Neural cell (in vitro differentiated cells): ENCODE results near the gene NR5A1.

Experiments used
- CTCF ChIP-seq: fragments of 450-650 bp; IDR thresholded peaks from 2 replicates; pipeline ENCODE4 v1.5.1; 2014; ENCODE audit warnings: antibody characterized with exemption, mild to moderate bottlenecking, moderate library complexity; ENCODE audit not compliant: poor library complexity, severe bottlenecking
- EP300 ChIP-seq: fragments of 450-650 bp; conservative IDR thresholded peaks from 2 replicates; pipeline ENCODE4 v1.6.1; 2014; ENCODE audit warnings: antibody characterized with exemption, mild to moderate bottlenecking, moderate library complexity; ENCODE audit not compliant: poor library complexity, severe bottlenecking
- EZH2 ChIP-seq: fragments of 200-600, 300-800 bp; shearing (Covaris generic), sonication (generic); IDR thresholded peaks from 2 replicates; pipeline ENCODE4 v1.6.1; 2014; ENCODE audit warnings: antibody characterized with exemption, low read length, borderline replicate concordance, mild to moderate bottlenecking; ENCODE audit not compliant: insufficient read depth, poor library complexity, severe bottlenecking
- POLR2AphosphoS5 ChIP-seq: IDR thresholded peaks from 2 replicates; pipeline ENCODE4 v1.6.1; 2012
- RAD21 ChIP-seq: fragments of 450-650 bp; conservative IDR thresholded peaks from 2 replicates; pipeline ENCODE4 v1.6.1; 2014; ENCODE audit warnings: antibody characterized with exemption, mild to moderate bottlenecking, moderate library complexity
- SMC3 ChIP-seq: fragments of 450-650 bp; conservative IDR thresholded peaks from 2 replicates; pipeline ENCODE4 v1.6.1; 2014; ENCODE audit warnings: antibody characterized with exemption, mild to moderate bottlenecking, moderate library complexity; ENCODE audit not compliant: poor library complexity
- TAF1 ChIP-seq: IDR thresholded peaks from 2 replicates; pipeline ENCODE4 v1.6.1; 2012; ENCODE audit warnings: low read depth

- TF ChIP-seq CTCF (no peak), POLR2AphosphoS5 (no peak), RAD21 (no peak), TAF1 (no peak), EP300 (no peak), SMC3 (no peak), EZH2 (no peak)
Measured at GRCh38 chr9:124491049-124491975, 15.9 kb downstream of the NR5A1 start.
